Loucy (cell line): ENCODE data around the gene NLGN1.

Source experiments
- H2AFZ ChIP-seq: fragments of 200-600 bp; sonication (generic); 2 replicates; pipeline ENCODE4 v1.6.0; 2016; ENCODE audit warnings: antibody characterized with exemption, mild to moderate bottlenecking, low read length, moderate library complexity
- H3F3A ChIP-seq: fragments of 200-600 bp; 2 replicates; pipeline ENCODE4 v1.6.0; 2016; ENCODE audit warnings: antibody characterized with exemption, low read depth, mild to moderate bottlenecking
- H3K27me3 ChIP-seq: fragments of 200-600 bp; sonication (generic); 2 replicates; pipeline ENCODE4 v1.6.1; 2014; ENCODE audit warnings: low read length, mild to moderate bottlenecking; ENCODE audit not compliant: insufficient read depth, poor library complexity, severe bottlenecking
- H3K36me3 ChIP-seq: fragments of 200-600 bp; sonication (generic); 2 replicates; pipeline ENCODE4 v1.6.1; 2016; ENCODE audit warnings: low read length; ENCODE audit not compliant: insufficient read depth
- H3K4me1 ChIP-seq: fragments of 200-600 bp; sonication (generic); 2 replicates; pipeline ENCODE4 v1.5.1; 2014; ENCODE audit warnings: low read length, mild to moderate bottlenecking; ENCODE audit not compliant: insufficient read depth, poor library complexity, severe bottlenecking
- H3K4me2 ChIP-seq: fragments of 200-600 bp; sonication (generic); 2 replicates; pipeline ENCODE4 v1.6.0; 2014; ENCODE audit warnings: antibody characterized with exemption, low read length, low read depth, mild to moderate bottlenecking; ENCODE audit not compliant: poor library complexity, severe bottlenecking
- H3K4me3 ChIP-seq: fragments of 200-600 bp; sonication (generic); 2 replicates; pipeline ENCODE4 v1.5.1; 2014; ENCODE audit warnings: low read length, mild to moderate bottlenecking, mixed read lengths; ENCODE audit not compliant: poor library complexity, severe bottlenecking
- H3K79me2 ChIP-seq: fragments of 200-600 bp; sonication (generic); 2 replicates; pipeline ENCODE4 v1.6.1; 2014; ENCODE audit warnings: low read length; ENCODE audit not compliant: insufficient read depth
- H3K9ac ChIP-seq: fragments of 200-600 bp; sonication (generic); 2 replicates; pipeline ENCODE4 v1.6.0; 2014; ENCODE audit warnings: mild to moderate bottlenecking, low read depth, low read length, moderate library complexity; ENCODE audit not compliant: poor library complexity, severe bottlenecking
- H3K9me2 ChIP-seq: fragments of 200-600 bp; sonication (generic); replicated peaks from 2 replicates; pipeline ENCODE4 v1.6.1; 2016; ENCODE audit warnings: low read depth, low read length, mixed read lengths
- H3K9me3 ChIP-seq: fragments of 200-600 bp; sonication (generic); 2 replicates; pipeline ENCODE4 v1.6.1; 2014; ENCODE audit warnings: mild to moderate bottlenecking, antibody characterized with exemption, low read length, low read depth; ENCODE audit not compliant: insufficient read depth
- H4K20me1 ChIP-seq: fragments of 200-600 bp; sonication (generic); 2 replicates; pipeline ENCODE4 v1.6.0; 2014; ENCODE audit warnings: antibody characterized with exemption, low read length, mild to moderate bottlenecking; ENCODE audit not compliant: insufficient read depth, poor library complexity, severe bottlenecking
- CTCF ChIP-seq: fragments of 200-600 bp; sonication (generic); conservative IDR thresholded peaks from 2 replicates; pipeline ENCODE4 v1.5.1; 2014; ENCODE audit warnings: mild to moderate bottlenecking, antibody characterized with exemption, low read length
- EZH2phosphoT487 ChIP-seq: fragments of 200-600 bp; IDR thresholded peaks from 2 replicates; pipeline ENCODE4 v1.6.1; 2018; ENCODE audit warnings: antibody characterized with exemption, mild to moderate bottlenecking, moderate library complexity, borderline replicate concordance

The NLGN1 gene

DNA sequence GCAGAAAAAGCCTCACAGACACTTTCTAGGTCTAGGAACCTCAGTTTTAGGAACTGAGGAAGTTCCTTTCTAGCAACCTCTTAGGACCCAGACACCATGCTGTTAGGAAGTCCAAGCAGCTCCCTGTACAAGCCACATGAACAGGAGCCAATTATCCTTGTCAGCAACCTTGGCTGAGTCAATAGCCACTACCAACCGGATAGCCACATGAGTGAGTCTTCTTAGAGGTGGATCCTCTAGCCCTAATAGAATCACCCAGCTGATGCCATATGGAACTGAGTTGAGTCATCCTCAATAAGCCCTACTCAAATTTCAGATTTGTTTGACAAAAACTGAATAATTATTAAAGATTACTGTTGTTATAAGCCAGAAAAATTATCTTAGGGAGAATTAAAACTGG is 256.2 kb downstream of the NLGN1 start:
- TF ChIP-seq CTCF = no peak
- TF ChIP-seq EZH2phosphoT487 = no peak
- Histone ChIP-seq H3K27me3 (no peaks in the 10 kb centered on the region), H3K4me1 (no peaks in the 10 kb centered on the region), H2AFZ (no peak overlapping the region), H3K4me3 (no peak overlapping the region), H3K4me2 (no peak overlapping the region), H3K9ac (no peak overlapping the region), H3K79me2 (no peaks in the 10 kb centered on the region), H3K9me3 (0 out of 2 replicates have a peak, but pooled peaks cover 2% of the 10 kb centered on the region), H3F3A (no peaks in the 10 kb centered on the region), H3K9me2 (no peaks in the 10 kb centered on the region), H3K36me3 (no peaks in the 10 kb centered on the region), H4K20me1 (no peaks in the 10 kb centered on the region)

GRCh38 chr3:173659972-173660371 is 262.4 kb downstream of the NLGN1 start:
- Histone ChIP-seq H3K79me2 (no peaks in the 10 kb centered on the region), H3K4me1 (no peaks in the 10 kb centered on the region), H3K9me2 (no peaks in the 10 kb centered on the region), H3K27me3 (no peaks in the 10 kb centered on the region), H3K36me3 (no peaks in the 10 kb centered on the region), H3K9me3 (no peaks in the 10 kb centered on the region), H3F3A (no peaks in the 10 kb centered on the region), H3K4me3 (no peak overlapping the region), H3K9ac (no peak overlapping the region), H3K4me2 (no peak overlapping the region), H2AFZ (no peak overlapping the region), H4K20me1 (no peaks in the 10 kb centered on the region)
- TF ChIP-seq EZH2phosphoT487 (no peak), CTCF (no peak)

DNA sequence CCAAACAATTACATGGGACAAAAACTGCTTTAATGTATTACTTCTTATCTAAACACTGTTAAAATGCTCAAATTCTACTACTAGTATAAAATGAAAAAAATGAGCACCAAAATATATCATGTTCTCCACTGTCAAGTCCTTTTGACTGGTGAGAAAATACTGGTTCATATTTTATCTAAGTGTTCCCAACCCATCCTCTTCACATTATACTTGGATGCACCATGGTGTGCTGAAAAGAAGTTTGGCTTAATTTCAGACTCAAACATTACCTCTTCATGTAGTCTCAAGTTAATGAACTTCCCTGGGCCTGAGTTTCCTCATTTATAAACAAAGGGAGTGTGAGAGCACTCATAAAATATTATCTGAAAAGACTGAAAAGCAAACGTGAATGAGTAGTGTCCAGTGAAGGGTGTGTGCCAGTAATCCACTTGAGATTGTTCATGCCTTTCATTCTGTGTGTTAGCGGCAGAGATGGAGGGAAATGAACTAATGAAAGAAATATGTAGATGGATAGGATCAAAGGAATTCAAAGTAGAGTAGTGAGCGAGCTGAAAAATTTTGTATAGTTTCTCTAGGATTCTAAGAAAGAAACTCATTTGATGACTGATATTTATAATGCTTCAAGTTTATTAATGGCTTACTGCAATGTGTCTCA is 263.2 kb downstream of the NLGN1 start:
- no peaks in the 10 kb centered on the region for H3K9me2 ChIP-seq
- no peak for TF ChIP-seq CTCF
- TF ChIP-seq EZH2phosphoT487 = no peak
- H4K20me1 ChIP-seq = no peaks in the 10 kb centered on the region
- H3K4me3 ChIP-seq = no peak overlapping the region
- no peaks in the 10 kb centered on the region for H3K4me1 ChIP-seq
- no peak overlapping the region for H2AFZ ChIP-seq
- H3K27me3 ChIP-seq = no peaks in the 10 kb centered on the region
- no peaks in the 10 kb centered on the region for H3K9me3 ChIP-seq
- H3K79me2 ChIP-seq = no peaks in the 10 kb centered on the region
- H3K36me3 ChIP-seq = no peaks in the 10 kb centered on the region
- no peaks in the 10 kb centered on the region for H3F3A ChIP-seq
- H3K9ac ChIP-seq = no peak overlapping the region
- no peak overlapping the region for H3K4me2 ChIP-seq
